Loucy (cell line): ENCODE results near the gene FAM43B.

Source experiments
- EZH2phosphoT487 ChIP-seq: fragments of 200-600 bp; IDR thresholded peaks from 2 replicates; pipeline ENCODE4 v1.6.1; 2018; ENCODE audit warnings: antibody characterized with exemption, mild to moderate bottlenecking, moderate library complexity, borderline replicate concordance
- TF ChIP-seq, protein P1 (sequence below): fragments of 200-600 bp; sonication (generic); conservative IDR thresholded peaks from 2 replicates; pipeline ENCODE4 v1.5.1; 2014; ENCODE audit warnings: mild to moderate bottlenecking, antibody characterized with exemption, low read length

DNA sequence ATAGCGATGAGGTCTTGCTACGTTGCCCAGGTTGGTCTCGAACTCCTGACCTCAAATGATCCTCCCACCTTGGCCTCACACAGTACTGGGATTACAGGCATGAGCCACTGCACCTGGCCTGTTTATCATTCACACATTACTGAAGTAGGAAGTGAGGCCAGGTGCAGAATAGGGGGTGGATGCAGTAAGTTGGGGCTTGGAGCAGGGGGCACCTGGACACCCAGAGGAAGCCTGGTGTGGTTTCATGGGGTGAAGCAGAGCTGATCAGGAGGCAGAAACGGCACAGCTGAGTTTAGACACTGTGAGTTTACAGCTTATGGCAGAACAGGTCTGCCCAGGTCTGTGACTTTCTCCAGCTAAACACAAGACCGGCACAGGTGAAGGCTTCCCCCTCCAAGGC is 41.4 kb downstream of the FAM43B start:
- TF ChIP-seq EZH2phosphoT487: no peak
- TF ChIP-seq, protein P1, sequence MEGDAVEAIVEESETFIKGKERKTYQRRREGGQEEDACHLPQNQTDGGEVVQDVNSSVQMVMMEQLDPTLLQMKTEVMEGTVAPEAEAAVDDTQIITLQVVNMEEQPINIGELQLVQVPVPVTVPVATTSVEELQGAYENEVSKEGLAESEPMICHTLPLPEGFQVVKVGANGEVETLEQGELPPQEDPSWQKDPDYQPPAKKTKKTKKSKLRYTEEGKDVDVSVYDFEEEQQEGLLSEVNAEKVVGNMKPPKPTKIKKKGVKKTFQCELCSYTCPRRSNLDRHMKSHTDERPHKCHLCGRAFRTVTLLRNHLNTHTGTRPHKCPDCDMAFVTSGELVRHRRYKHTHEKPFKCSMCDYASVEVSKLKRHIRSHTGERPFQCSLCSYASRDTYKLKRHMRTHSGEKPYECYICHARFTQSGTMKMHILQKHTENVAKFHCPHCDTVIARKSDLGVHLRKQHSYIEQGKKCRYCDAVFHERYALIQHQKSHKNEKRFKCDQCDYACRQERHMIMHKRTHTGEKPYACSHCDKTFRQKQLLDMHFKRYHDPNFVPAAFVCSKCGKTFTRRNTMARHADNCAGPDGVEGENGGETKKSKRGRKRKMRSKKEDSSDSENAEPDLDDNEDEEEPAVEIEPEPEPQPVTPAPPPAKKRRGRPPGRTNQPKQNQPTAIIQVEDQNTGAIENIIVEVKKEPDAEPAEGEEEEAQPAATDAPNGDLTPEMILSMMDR: no peak
